Uterus (tissue), 4 donors: ENCODE results near the gene NRG3. TPM values are rescaled to one million over a fixed set of nuclear protein-coding genes. Genes with fewer than 3 reads are reported as not detected.

Experiments used
- DNase-seq, 2 donors: peaks; one replicate each; pipeline ENCODE4 v3.0.0-alpha.2; 2019 to 2020
- H3K27ac ChIP-seq, 2 donors: fragments of 200-600 bp; sonication (generic); 1 replicate in 1 of 2; 2 replicates in 1 of 2; pipeline ENCODE4 v1.5.1; 2016 to 2018
- H3K27me3 ChIP-seq, 2 donors: fragments of 200-600 bp; sonication (generic); one replicate each; pipeline ENCODE4 v1.5.1; 2018 to 2019; ENCODE audit warnings: control low read depth in 1 of 2
- H3K36me3 ChIP-seq, 2 donors: fragments of 200-600 bp; sonication (generic); one replicate each; pipeline ENCODE4 v1.5.1; 2019; ENCODE audit warnings: control low read depth in 1 of 2
- H3K4me1 ChIP-seq, 2 donors: fragments of 200-600 bp; sonication (generic); one replicate each; pipeline ENCODE4 v1.5.1; 2018 to 2019; ENCODE audit warnings: control low read depth in 1 of 2
- H3K4me3 ChIP-seq, 2 donors: fragments of 200-600 bp; sonication (generic); 1 replicate in 1 of 2; 2 replicates in 1 of 2; pipeline ENCODE4 v1.5.1; 2018 to 2019; ENCODE audit warnings: mild to moderate bottlenecking in 1 of 2
- H3K9me3 ChIP-seq, 2 donors: fragments of 200-600 bp; sonication (generic); one replicate each; pipeline ENCODE4 v1.5.1; 2019; ENCODE audit warnings: control low read depth in 1 of 2
- CTCF ChIP-seq, 4 experiments: fragments of 200-600 bp in 2 of 4; fragments of 450-650 bp in 2 of 4; sonication (generic) in 2 of 4; IDR thresholded peaks; one replicate each; pipeline ENCODE4 v1.5.1; 2016 to 2019; ENCODE audit warnings: antibody characterized with exemption in 4 of 4, mild to moderate bottlenecking in 2 of 4, moderate library complexity in 1 of 4
- POLR2A ChIP-seq, 2 donors: fragments of 450-650 bp; IDR thresholded peaks; one replicate each; pipeline ENCODE4 v1.6.1; 2016; ENCODE audit warnings: antibody characterized with exemption in 2 of 2, mild to moderate bottlenecking in 1 of 2, moderate library complexity in 1 of 2
- intact Hi-C: fragments of 100-400 bp; cut with DNase I; formaldehyde crosslinking; loops from one replicate; pipeline ENCODE4 v1.15.1; 2023; ENCODE audit warnings: low total_unique reads
- total RNA-seq, 4 donors: library from RNA; depleted of rRNA in 3 of 4; stranded (reverse); fragments of >200 nt in 3 of 4; gene quantifications; one replicate each; pipeline versions ENCODE4 v1.1.0 to v1.2.4, GENCODE V29; 2014 to 2023
- donor health status: DM: yes; HTN: yes; CAD: no.

Gene NRG3
- total RNA-seq, 4 donors from 2014 or later = 0.27 to 1.0 TPM; not detected in 2

GRCh38 chr10:82817676-82818422 is 942.9 kb downstream of the NRG3 start:
- H3K9me3 ChIP-seq = no peaks in the 10 kb centered on the region
- TF ChIP-seq CTCF (IDR thresholded peaks at IDR 0.05) (no peak), POLR2A (IDR thresholded peaks at IDR 0.05) (no peak)
- no peaks in the 10 kb centered on the region for H3K4me1 ChIP-seq
- no peaks in the 10 kb centered on the region for H3K36me3 ChIP-seq
- no peak overlapping the region for H3K27ac ChIP-seq
- H3K27me3 ChIP-seq = no peaks in the 10 kb centered on the region
- intact Hi-C loops = no loop called here
- no peak for DNase-seq
- no peak overlapping the region for H3K4me3 ChIP-seq

- H3K9me3 ChIP-seq = no peaks in the 10 kb centered on the region
- no peak for TF ChIP-seq POLR2A (IDR thresholded peaks at IDR 0.05)
- TF ChIP-seq CTCF (IDR thresholded peaks at IDR 0.05) = no peak
- no peak for DNase-seq
- intact Hi-C loops = no loop called here
- no peak overlapping the region for H3K27ac ChIP-seq
- H3K4me3 ChIP-seq = no peak overlapping the region
- no peaks in the 10 kb centered on the region for H3K27me3 ChIP-seq
- no peaks in the 10 kb centered on the region for H3K4me1 ChIP-seq
- H3K36me3 ChIP-seq = no peaks in the 10 kb centered on the region
Observed at GRCh38 chr10:82821043-82821442, 946.0 kb downstream of the NRG3 start.

GRCh38 chr10:82826132-82826531 is 951.1 kb downstream of the NRG3 start:
- no peak for DNase-seq
- H3K27me3 ChIP-seq = no peaks in the 10 kb centered on the region
- no peaks in the 10 kb centered on the region for H3K4me1 ChIP-seq
- no peaks in the 10 kb centered on the region for H3K36me3 ChIP-seq
- intact Hi-C loops = no loop called here
- no peak overlapping the region for H3K27ac ChIP-seq
- H3K4me3 ChIP-seq = no peak overlapping the region
- TF ChIP-seq POLR2A (IDR thresholded peaks at IDR 0.05) (no peak), CTCF (IDR thresholded peaks at IDR 0.05) (no peak)
- no peaks in the 10 kb centered on the region for H3K9me3 ChIP-seq

- DNase-seq = no peak
- H3K27me3 ChIP-seq = no peaks in the 10 kb centered on the region
- intact Hi-C loops = no loop called here
- H3K36me3 ChIP-seq = no peaks in the 10 kb centered on the region
- TF ChIP-seq CTCF (IDR thresholded peaks at IDR 0.05) (no peak), POLR2A (IDR thresholded peaks at IDR 0.05) (no peak)
- H3K4me3 ChIP-seq = no peak overlapping the region
- no peaks in the 10 kb centered on the region for H3K4me1 ChIP-seq
- H3K27ac ChIP-seq = no peak overlapping the region
- no peaks in the 10 kb centered on the region for H3K9me3 ChIP-seq
Observed at GRCh38 chr10:82827901-82828300, 952.9 kb downstream of the NRG3 start.

GRCh38 chr10:82847242-82847641 is 972.2 kb downstream of the NRG3 start:
- Histone ChIP-seq H3K36me3 (no peaks in the 10 kb centered on the region), H3K4me1 (no peaks in the 10 kb centered on the region), H3K9me3 (no peaks in the 10 kb centered on the region), H3K27ac (no peak overlapping the region), H3K4me3 (no peak overlapping the region), H3K27me3 (no peaks in the 10 kb centered on the region)
- no peak for DNase-seq
- TF ChIP-seq CTCF (IDR thresholded peaks at IDR 0.05) (no peak), POLR2A (IDR thresholded peaks at IDR 0.05) (no peak)
- intact Hi-C loops = no loop called here
